ENCODE data around the gene CACNA2D3. TPM values are rescaled to one million over a fixed set of nuclear protein-coding genes. Genes with fewer than 3 reads are reported as not detected.

Gene CACNA2D3
- total and polyA plus RNA-seq, 4 donors = 0.06 to 0.37 (median 0.08) TPM; not detected in 1

DNA sequence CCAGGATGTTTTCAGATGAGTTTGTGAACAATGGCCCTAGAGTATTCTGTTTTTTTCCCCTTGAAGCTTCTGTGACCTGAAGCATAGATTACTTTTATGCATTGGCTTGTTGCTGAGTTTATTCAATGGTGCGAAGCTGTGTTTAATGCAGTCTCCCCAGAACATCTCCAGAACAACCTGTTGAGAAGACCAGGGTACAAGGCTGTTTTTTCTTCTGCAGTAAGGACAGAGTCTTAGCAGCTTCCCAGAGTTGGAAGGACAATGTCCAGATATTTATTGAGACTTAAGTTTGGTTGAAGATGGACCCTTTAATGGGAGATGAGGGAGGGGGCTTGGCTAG lies 509.9 kb downstream of the CACNA2D3 start:
- Histone ChIP-seq H3K36me3 (ENCODE audit: control insufficient read depth in 4 of 4, insufficient read depth in 3 of 4, low read depth in 1 of 4, low read length in 3 of 4) (no peaks in the 10 kb centered on the region), H3K4me1 (ENCODE audit: control insufficient read depth in 4 of 4, insufficient read depth in 4 of 4, low read length in 3 of 4) (no peaks in the 10 kb centered on the region), H3K4me3 (ENCODE audit: low read depth in 1 of 3, low read length in 3 of 3) (no peak overlapping the region), H3K9ac (ENCODE audit: low read depth in 1 of 2, low read length in 2 of 2) (no peak overlapping the region), H3K9me3 (ENCODE audit: control insufficient read depth in 4 of 4, low read length in 3 of 4) (no peaks in the 10 kb centered on the region), H3K27me3 (ENCODE audit: control insufficient read depth in 4 of 4, insufficient read depth in 4 of 4, low read length in 3 of 4) (no peaks in the 10 kb centered on the region), H3K27ac (ENCODE audit: low read depth in 1 of 2, low read length in 2 of 2) (no peak overlapping the region)
- TF ChIP-seq, protein P1, sequence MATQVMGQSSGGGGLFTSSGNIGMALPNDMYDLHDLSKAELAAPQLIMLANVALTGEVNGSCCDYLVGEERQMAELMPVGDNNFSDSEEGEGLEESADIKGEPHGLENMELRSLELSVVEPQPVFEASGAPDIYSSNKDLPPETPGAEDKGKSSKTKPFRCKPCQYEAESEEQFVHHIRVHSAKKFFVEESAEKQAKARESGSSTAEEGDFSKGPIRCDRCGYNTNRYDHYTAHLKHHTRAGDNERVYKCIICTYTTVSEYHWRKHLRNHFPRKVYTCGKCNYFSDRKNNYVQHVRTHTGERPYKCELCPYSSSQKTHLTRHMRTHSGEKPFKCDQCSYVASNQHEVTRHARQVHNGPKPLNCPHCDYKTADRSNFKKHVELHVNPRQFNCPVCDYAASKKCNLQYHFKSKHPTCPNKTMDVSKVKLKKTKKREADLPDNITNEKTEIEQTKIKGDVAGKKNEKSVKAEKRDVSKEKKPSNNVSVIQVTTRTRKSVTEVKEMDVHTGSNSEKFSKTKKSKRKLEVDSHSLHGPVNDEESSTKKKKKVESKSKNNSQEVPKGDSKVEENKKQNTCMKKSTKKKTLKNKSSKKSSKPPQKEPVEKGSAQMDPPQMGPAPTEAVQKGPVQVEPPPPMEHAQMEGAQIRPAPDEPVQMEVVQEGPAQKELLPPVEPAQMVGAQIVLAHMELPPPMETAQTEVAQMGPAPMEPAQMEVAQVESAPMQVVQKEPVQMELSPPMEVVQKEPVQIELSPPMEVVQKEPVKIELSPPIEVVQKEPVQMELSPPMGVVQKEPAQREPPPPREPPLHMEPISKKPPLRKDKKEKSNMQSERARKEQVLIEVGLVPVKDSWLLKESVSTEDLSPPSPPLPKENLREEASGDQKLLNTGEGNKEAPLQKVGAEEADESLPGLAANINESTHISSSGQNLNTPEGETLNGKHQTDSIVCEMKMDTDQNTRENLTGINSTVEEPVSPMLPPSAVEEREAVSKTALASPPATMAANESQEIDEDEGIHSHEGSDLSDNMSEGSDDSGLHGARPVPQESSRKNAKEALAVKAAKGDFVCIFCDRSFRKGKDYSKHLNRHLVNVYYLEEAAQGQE (IDR thresholded peaks at IDR 0.05) = no peak
- no peak for TF ChIP-seq CTCF (IDR thresholded peaks at IDR 0.05; ENCODE audit: low read depth, low read length, missing input control)
- TF ChIP-seq TAF1 (conservative IDR thresholded peaks at IDR 0.05) = no peak
- no peak for TF ChIP-seq RAD21 (IDR thresholded peaks at IDR 0.05)
- TF ChIP-seq FOXA1 (IDR thresholded peaks at IDR 0.05) = no peak
- TF ChIP-seq, protein P2, sequence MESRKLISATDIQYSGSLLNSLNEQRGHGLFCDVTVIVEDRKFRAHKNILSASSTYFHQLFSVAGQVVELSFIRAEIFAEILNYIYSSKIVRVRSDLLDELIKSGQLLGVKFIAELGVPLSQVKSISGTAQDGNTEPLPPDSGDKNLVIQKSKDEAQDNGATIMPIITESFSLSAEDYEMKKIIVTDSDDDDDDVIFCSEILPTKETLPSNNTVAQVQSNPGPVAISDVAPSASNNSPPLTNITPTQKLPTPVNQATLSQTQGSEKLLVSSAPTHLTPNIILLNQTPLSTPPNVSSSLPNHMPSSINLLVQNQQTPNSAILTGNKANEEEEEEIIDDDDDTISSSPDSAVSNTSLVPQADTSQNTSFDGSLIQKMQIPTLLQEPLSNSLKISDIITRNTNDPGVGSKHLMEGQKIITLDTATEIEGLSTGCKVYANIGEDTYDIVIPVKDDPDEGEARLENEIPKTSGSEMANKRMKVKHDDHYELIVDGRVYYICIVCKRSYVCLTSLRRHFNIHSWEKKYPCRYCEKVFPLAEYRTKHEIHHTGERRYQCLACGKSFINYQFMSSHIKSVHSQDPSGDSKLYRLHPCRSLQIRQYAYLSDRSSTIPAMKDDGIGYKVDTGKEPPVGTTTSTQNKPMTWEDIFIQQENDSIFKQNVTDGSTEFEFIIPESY (IDR thresholded peaks at IDR 0.05) = no peak
- TF ChIP-seq HNF4G (IDR thresholded peaks at IDR 0.05) = no peak
- TF ChIP-seq SP1 (IDR thresholded peaks at IDR 0.05) = no peak
- DNase-seq (ENCODE audit: low spot score) = no peak
- WGBS = 92% methylated on average over 1 of the region's 1 CpG

DNA sequence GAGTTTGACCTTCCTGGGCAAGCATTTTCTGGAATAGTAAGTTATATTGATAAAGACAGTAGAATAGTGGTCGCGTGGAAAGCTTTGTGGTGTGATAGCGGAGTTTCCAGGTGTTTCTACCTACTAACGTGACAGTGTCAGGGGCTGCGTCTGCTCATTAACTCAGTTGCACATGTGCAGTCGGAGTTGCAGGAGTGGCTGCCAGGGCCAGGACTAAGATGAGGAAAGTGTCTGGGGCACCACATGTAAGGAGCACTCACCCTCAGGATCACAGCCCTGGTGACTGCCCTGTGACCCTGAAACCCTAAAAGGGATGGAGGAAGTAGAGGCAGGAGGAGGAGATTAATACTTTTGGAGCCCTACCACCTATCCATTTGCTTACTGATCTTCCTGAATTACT lies 510.5 kb downstream of the CACNA2D3 start:
- H3K4me1 ChIP-seq (ENCODE audit: control insufficient read depth in 4 of 4, insufficient read depth in 4 of 4, low read length in 3 of 4) = no peaks in the 10 kb centered on the region
- 91% methylated on average over 6 of the region's 6 CpGs for WGBS
- H3K9me3 ChIP-seq (ENCODE audit: control insufficient read depth in 4 of 4, low read length in 3 of 4) = no peaks in the 10 kb centered on the region
- DNase-seq (ENCODE audit: low spot score) = no peak
- H3K36me3 ChIP-seq (ENCODE audit: control insufficient read depth in 4 of 4, insufficient read depth in 3 of 4, low read depth in 1 of 4, low read length in 3 of 4) = no peaks in the 10 kb centered on the region
- TF ChIP-seq SP1 (IDR thresholded peaks at IDR 0.05) (no peak), NR2F2 (IDR thresholded peaks at IDR 0.05) (no peak), RAD21 (IDR thresholded peaks at IDR 0.05) (no peak), HNF4A (conservative IDR thresholded peaks at IDR 0.05) (no peak), CTCF (IDR thresholded peaks at IDR 0.05; ENCODE audit: low read depth, low read length, missing input control) (no peak), EGR1 (IDR thresholded peaks at IDR 0.05; ENCODE audit: low read depth in 2 of 2) (no peak), FOXA1 (IDR thresholded peaks at IDR 0.05) (no peak), YY1 (IDR thresholded peaks at IDR 0.05) (no peak), FOXA2 (IDR thresholded peaks at IDR 0.05) (no peak)
- TF ChIP-seq, protein P2 (IDR thresholded peaks at IDR 0.05) = no peak
- TF ChIP-seq, protein P3, sequence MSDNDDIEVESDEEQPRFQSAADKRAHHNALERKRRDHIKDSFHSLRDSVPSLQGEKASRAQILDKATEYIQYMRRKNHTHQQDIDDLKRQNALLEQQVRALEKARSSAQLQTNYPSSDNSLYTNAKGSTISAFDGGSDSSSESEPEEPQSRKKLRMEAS (IDR thresholded peaks at IDR 0.05) = no peak
- TF ChIP-seq, protein P1 (IDR thresholded peaks at IDR 0.05) = no peak
- TF ChIP-seq, protein P4, sequence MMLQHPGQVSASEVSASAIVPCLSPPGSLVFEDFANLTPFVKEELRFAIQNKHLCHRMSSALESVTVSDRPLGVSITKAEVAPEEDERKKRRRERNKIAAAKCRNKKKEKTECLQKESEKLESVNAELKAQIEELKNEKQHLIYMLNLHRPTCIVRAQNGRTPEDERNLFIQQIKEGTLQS (IDR thresholded peaks at IDR 0.05) = no peak
- H3K9ac ChIP-seq (ENCODE audit: low read depth in 1 of 2, low read length in 2 of 2) = no peak overlapping the region
- H3K27ac ChIP-seq (ENCODE audit: low read depth in 1 of 2, low read length in 2 of 2) = no peak overlapping the region
- H3K4me3 ChIP-seq (ENCODE audit: low read depth in 1 of 3, low read length in 3 of 3) = no peak overlapping the region
- no peaks in the 10 kb centered on the region for H3K27me3 ChIP-seq (ENCODE audit: control insufficient read depth in 4 of 4, insufficient read depth in 4 of 4, low read length in 3 of 4)
